CD4-positive, alpha-beta T cell treated with Interleukin-15 for 1 hour (primary cell): ENCODE data around the gene MAML3.

ENCODE experiments used
- DNase-seq: peaks from one replicate; pipeline ENCODE4 v3.0.0-alpha.2; 2020

The MAML3 gene

DNA sequence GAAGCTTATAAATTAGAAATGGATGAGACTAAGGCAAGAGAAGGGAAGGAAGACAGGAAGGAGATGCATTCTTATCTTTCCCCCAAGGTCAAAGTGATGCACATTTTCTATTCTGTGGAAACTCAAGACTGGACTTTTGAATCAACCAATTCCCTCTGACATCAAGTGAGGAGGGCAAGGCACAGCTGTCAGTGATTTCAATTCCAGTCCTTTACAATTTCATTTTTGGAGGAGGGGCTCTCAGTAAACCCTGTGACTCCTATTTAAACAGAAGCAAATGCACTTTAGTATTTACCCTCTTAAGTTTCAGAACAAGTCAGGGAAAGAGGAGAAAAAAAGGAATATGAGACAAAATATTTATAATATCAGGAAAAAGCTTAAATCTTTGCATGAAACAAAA is 354.4 kb downstream of the MAML3 start:
- no peak for DNase-seq

DNA sequence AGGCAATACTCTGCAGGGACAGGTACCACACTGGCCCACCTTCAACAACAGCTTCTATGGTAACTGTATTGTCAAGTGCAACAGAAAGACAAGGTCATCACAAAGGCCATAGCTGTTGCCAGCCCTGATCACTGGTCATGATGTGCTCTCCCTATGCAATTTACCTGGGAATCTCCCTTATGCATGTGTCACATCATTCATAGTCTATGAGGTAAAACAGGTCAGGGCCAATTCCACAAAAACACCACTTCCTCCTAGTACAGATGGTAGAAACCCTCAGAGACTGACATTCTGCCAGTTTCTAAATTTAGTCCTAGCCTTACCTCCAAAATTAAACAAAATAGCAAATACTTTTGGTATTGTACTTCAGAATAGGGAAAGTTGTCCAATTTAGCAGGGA is 355.5 kb downstream of the MAML3 start:
- DNase-seq, result no peak

DNA sequence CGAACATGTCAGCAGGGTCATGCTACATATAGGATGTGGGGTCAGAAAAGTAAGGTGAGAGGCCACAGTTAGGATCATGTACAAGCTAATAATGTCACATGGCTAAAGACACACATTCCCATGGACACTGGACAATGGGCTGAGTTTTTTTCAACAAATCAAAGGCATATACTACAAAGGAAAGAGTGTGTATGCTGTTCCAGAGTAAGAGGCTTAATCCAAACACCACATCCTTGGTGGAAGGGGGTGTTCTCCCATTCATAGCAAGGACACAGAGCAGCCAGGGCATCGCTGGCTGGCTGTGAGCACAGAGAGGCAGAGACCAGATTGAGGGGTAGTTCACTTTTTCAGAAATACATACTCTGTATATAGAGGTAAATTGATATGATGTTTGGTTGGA is 356.7 kb downstream of the MAML3 start:
- no peak for DNase-seq

DNA sequence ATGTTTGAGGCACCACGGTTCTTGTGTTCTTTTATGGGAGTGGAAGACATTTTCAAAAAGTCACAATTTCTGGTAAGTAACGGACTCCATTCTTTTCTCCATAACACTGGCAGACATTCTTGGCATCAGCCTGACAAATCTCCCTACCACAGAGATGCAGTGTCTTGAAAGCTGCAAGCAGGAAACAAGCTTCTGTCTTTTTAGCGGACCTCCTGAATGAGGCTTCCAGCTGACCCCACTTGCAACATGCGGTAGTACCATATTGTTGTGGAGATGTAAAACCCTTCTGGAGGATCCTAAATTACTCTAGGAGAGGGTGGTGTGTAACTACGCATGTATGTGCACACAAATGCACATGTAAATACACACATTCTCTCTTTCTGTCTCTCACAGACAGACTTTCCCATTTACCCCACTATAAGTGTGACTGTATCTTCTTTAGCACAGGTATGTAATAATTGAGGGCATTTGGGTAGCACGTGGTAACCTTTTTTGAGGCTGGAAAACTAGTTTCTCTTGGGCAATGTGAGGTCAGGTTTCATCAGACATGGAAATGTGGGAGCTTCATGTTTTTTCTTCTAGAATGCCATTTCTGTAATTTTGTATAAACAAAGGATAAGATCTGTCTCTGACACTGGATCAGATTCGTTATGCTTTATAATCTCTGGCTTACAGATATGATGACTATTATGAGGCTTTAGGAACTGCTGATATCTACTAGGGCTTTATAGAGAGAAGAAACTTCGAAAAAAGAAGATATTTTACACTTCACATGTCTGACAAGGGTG is 358.3 kb downstream of the MAML3 start:
- no peak for DNase-seq

GRCh38 chr4:139794158-139794954 is 359.6 kb downstream of the MAML3 start:
- DNase-seq, result no peak

DNA sequence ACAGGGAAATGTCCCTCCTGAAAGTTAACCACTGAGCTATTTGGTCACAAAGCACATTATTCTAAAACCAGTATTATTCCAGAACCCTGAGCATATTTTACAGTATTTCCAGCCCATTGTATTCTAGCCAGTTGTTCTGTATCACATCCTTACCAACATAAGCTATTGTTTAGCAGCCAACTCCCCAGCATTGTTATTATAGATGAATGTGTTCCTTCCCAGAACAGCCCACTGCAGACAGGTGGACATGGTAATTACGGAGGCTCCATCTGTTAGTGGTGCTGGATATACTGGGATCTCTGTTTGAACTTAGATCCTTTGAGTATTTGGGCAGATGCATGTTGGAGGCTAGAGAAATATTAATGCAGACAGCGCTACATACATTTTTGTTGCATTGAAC is 362.3 kb downstream of the MAML3 start:
- DNase-seq, result no peak

DNA sequence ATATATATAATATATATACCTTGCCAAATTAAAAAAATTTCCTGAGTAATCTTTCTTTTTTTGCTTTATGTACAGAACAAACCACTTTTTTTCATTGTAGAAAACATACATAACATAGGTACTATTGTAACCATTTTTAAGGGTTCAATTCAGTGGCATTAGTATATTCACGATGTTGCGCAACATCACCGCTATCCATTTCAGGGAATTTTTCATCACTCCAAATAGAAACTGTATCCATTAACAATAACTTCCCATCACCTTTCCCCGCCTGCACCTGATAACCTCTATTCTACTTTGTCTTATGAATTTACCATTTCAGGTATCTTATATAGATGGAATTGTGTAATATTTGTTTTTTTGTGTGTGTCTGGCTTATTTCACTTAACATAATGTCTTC is 363.7 kb downstream of the MAML3 start:
- no peak for DNase-seq

GRCh38 chr4:139789096-139789654 is 364.8 kb downstream of the MAML3 start:
- no peak for DNase-seq

DNA sequence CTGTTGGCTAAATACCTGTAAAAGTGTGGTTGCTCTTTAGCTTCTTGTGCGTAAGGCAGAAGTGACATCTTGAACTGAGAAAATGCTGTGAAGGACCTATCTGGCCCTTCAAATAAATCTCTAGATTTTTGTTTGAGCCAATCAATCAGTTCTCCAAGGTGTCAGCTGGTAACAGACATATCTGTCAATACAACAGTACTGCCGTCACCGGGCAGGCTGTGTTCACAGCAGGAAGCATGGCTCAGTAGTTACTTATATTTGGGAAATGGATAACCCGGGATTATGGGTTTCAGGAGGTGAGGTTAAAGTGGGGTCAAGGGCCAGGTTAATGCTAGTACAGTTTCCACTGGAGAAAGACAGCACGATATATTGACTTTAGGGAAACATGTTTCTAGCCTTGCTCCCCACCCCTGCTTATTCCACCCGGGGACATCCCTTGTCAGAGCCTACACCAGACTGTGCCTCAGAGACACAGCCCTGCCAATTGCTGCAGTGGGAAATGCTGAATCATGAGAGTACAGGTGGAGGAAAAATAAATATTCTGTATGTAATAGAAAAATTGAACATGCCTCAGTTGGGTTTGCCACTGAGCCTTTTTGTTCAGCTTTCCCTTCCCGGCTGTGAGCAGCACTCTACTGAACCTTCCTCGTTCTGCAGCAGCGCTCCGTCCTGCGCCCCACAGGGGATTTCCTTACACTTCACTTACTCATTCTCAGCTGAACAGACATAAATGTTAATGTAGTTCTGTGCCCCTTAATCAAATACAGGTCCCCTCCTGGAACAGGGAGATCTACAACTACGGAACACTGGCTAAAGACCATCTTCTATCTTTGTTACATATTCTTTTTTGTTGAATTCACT is 367.3 kb downstream of the MAML3 start:
- no peak for DNase-seq

DNA sequence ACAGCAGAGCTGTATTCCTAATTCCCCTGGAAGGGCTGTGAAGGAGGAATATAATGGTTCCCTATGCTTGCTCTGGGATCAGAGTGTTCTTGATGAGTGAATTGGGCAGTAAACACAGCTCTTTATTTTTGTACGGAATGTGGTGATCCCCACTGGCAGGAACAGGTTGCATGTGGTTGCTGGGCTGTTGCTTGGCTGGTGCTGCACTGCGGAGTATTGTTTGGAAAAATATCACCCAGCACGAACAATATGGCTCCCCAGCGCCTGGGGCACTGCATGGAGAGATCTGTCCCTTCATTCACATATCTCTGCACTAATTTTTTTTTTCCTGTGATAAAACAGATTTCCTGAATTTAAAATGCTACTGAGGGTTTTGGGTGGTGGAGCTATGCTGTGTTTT is 368.6 kb downstream of the MAML3 start:
- no peak for DNase-seq

- DNase-seq, result no peak
Observed at GRCh38 chr4:139783741-139784484, 370.1 kb downstream of the MAML3 start.

GRCh38 chr4:139782926-139783522 is 371.0 kb downstream of the MAML3 start:
- no peak for DNase-seq

DNA sequence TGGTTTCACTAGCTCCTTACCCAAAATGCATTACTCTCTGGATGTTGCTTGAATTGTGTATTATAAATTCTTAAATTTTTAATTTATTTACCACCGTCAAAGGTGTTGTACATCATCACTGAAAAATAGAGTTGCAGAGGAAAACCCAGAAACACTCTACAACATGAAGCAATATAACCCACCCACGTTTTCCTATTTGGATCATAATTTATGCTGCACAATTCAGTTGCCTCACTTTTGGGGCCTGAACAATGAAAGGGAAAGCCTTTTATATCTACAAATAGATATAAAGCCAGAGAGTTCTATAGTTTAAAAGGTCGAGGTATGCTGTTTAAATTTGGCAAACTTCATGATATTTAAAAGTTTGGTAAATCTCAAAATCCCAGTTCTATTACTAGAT is 372.9 kb downstream of the MAML3 start:
- DNase-seq, result no peak

- no peak for DNase-seq
Observed at GRCh38 chr4:139779691-139780090, 374.3 kb downstream of the MAML3 start.

- no peak for DNase-seq
Observed at GRCh38 chr4:139777757-139778156, 376.2 kb downstream of the MAML3 start.

GRCh38 chr4:139776235-139776634 is 377.7 kb downstream of the MAML3 start:
- DNase-seq, result no peak

DNA sequence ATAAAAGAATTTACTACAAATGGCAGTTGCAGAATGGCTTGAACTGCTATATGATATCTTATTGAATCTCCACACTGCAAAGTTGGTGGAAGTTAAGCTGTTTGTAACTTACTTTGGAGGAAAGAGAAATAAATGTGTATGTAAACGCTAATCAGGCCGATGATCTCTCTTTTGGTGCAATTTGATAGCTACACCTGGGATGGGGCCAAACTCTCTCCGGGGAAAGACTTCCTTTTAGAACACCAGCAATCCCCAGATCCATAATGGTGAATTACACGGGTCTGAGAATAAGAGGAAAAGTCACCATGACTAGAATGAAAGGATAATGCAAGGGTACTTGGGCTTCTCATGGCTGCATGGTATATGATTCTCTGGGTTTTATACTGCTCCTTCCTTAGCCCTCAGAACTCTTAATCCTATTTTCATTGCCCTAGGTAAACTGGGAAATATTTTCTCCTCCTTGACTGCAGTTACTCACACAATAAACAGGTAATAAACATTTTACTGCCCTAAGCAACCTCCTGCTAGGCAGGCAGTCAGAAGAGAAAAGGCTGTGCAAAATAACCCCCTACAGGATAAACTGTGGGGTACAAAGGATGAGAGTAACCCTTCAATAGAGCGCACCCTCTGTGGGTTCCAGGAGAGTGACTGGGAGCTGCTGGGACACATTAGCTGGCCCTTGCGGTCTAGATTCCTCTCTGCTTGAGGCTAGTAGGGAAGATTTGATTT is 379.1 kb downstream of the MAML3 start:
- no peak for DNase-seq

DNA sequence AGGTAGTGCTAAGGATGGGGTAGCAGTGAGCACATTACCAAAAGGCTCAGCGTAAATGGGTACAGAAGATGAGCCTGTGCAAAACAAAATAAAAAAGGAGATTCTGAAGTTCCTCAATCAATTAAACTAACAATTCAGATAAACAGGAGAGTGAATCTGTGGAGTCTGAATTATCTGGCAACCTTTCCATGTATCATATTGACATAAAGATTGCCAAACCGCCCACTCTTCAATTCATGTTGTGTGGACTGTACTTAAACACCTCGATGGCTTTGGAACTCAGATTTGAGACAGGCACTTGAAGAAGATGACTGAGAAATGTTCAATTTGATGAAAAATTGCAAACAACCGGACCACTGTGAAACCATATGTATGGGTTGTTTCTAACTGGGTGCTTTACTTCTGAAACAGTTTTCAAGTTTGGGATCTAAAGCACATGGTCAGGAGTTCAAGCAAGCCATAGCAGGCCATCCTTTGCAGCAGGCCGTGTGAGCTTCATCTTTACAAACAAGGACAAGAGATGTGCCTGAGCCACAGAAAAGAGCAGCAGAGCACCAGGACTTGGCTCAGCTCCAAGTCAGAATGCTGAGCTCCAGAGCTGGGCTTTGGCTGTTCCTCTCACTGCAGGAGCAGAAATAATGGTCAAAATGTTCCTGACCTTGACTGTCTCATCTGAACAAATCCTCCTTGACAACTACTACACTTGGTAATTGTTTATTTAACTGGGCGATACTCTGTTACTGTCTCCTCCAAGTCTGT is 380.2 kb downstream of the MAML3 start:
- DNase-seq, result no peak

DNA sequence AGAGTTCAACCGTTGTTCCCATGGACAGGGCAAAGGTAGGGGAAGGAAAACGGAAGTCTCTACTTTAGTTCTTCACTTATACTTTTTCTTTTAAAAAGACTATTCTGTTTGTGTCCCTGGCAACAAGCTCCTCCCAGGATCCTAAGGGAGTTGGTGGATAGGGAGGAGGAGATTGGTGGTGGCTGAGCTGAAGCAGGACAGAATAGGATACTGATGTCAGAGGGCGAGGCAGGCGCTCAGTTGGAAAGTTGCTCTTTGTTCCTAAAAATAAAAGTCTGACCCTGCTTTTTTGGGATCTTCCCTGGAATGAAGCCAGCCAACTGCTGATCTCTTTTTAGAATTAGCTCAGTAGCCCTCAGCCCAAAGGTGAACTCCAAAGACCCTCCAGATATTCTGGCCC is 383.6 kb downstream of the MAML3 start:
- no peak for DNase-seq

- no peak for DNase-seq
Observed at GRCh38 chr4:139769364-139769763, 384.6 kb downstream of the MAML3 start.
